AG09309 (cell line): Measurements from ENCODE around the gene KIF26A.

ENCODE experiments used
- DNase-seq: peaks from one replicate; pipeline ENCODE4 v3.0.0-alpha.2; 2010; ENCODE audit warnings: low read depth
- H3K4me3 ChIP-seq: 2 replicates; pipeline ENCODE4 v1.5.1; 2011; ENCODE audit warnings: mild to moderate bottlenecking, low read depth, low read length, moderate library complexity; ENCODE audit not compliant: control insufficient read depth
- CTCF ChIP-seq: IDR thresholded peaks from 2 replicates; pipeline ENCODE4 v1.5.1; 2011; ENCODE audit warnings: mild to moderate bottlenecking, low read depth, low read length, inconsistent platforms; ENCODE audit not compliant: insufficient read depth, control insufficient read depth; ENCODE audit errors: missing control alignments

The KIF26A gene

GRCh38 chr14:104212206-104213095 is 74.1 kb downstream of the KIF26A start:
- no peak for DNase-seq
- no peak for TF ChIP-seq CTCF
- no peak overlapping the region for H3K4me3 ChIP-seq

- DNase-seq = no peak
- TF ChIP-seq CTCF = no peak
- H3K4me3 ChIP-seq = no peak overlapping the region
These were observed 75.1 kb downstream of the KIF26A start for GRCh38 chr14:104213301-104214034.

DNA sequence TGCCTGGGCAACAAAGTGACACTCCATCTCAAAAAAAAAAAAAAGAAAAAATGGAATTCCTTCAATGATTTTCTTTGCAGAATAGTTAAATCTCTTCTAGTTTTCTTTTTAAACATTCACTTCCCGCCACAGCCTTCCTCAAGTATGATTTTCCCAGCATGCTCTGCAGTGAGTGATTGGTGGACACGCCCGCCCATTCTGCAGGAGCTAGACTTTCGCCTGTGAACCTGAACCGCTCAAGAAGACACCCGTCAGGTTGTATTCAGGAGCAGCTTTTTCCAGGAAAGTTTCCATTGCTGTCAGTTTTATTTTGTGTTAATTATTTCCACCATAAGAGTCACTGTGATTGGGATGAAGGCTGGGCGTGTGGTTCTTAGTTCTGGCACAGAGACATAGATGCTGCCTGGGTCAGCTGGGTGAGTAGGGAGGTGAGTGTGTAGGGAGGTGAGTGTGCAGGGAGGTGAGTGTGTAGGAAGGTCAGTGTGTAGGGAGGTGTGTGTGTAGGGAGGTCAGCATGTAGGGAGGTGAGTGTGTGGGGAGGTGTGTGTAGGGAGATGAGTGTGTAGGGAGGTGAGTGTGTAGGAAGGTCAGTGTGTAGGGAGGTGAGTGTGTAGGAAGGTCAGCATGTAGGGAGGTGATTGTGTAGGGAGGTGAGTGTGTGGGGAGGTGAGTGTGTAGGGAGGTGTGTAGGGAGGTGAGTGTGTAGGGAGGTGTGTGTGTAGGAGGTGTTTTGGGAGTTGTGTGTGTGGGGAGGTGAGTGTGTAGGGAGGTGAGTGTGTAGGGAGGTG is 76.2 kb downstream of the KIF26A start:
- DNase-seq = no peak
- H3K4me3 ChIP-seq = no peak overlapping the region
- no peak for TF ChIP-seq CTCF

GRCh38 chr14:104215706-104216334 is 77.4 kb downstream of the KIF26A start:
- no peak for TF ChIP-seq CTCF
- DNase-seq = no peak
- no peak overlapping the region for H3K4me3 ChIP-seq

GRCh38 chr14:104216457-104216856 is 78.1 kb downstream of the KIF26A start:
- DNase-seq = no peak
- no peak overlapping the region for H3K4me3 ChIP-seq
- no peak for TF ChIP-seq CTCF
